ENCODE results near the gene RNPEPL1.

Gene RNPEPL1

GRCh38 chr2:240603081-240603835 is 35.0 kb downstream of the RNPEPL1 start:
- no peak overlapping the region for H3K27ac ChIP-seq

GRCh38 chr2:240603846-240604245 is 35.6 kb downstream of the RNPEPL1 start:
- no peak overlapping the region for H3K9ac ChIP-seq
- H3K79me2 ChIP-seq (ENCODE audit: insufficient read depth, low read depth) = no peaks in the 10 kb centered on the region
- no peak overlapping the region for H3K27ac ChIP-seq
- H3K4me3 ChIP-seq (IDR thresholded peaks at IDR 0.05; ENCODE audit: insufficient read depth, low read depth, low read length) = no peak overlapping the region
- no peaks in the 10 kb centered on the region for H3K4me1 ChIP-seq (ENCODE audit: low read depth, poor library complexity, severe bottlenecking)
- no peaks in the 10 kb centered on the region for H4K20me1 ChIP-seq (ENCODE audit: insufficient read depth)
- no peaks in the 10 kb centered on the region for H3K36me3 ChIP-seq (ENCODE audit: insufficient read depth)
- no peak overlapping the region for H3K4me2 ChIP-seq
- no peak overlapping the region for H2AFZ ChIP-seq (ENCODE audit: low read depth)
- no peak for TF ChIP-seq CTCF (conservative IDR thresholded peaks at IDR 0.05; ENCODE audit: low read depth, low read length)
- H3K27me3 ChIP-seq (ENCODE audit: insufficient read depth, low read depth) = no peaks in the 10 kb centered on the region

More at GRCh38 chr2:240603081-240603835, 35.0 kb downstream of the RNPEPL1 start:
- Histone ChIP-seq H2AFZ (ENCODE audit: low read depth) (no peak overlapping the region), H3K4me3 (IDR thresholded peaks at IDR 0.05; ENCODE audit: insufficient read depth, low read depth, low read length) (no peak overlapping the region), H3K4me1 (ENCODE audit: low read depth, poor library complexity, severe bottlenecking) (no peaks in the 10 kb centered on the region), H4K20me1 (ENCODE audit: insufficient read depth) (no peaks in the 10 kb centered on the region), H3K27me3 (ENCODE audit: insufficient read depth, low read depth) (no peaks in the 10 kb centered on the region), H3K4me2 (no peak overlapping the region), H3K36me3 (ENCODE audit: insufficient read depth) (no peaks in the 10 kb centered on the region), H3K9ac (no peak overlapping the region), H3K79me2 (ENCODE audit: insufficient read depth, low read depth) (no peaks in the 10 kb centered on the region)
- TF ChIP-seq CTCF (conservative IDR thresholded peaks at IDR 0.05; ENCODE audit: low read depth, low read length) = no peak

GRCh38 chr2:240604291-240604938 is 36.1 kb downstream of the RNPEPL1 start:
- no peaks in the 10 kb centered on the region for H3K36me3 ChIP-seq (ENCODE audit: insufficient read depth)
- H3K4me2 ChIP-seq = no peak overlapping the region
- H3K27ac ChIP-seq = no peak overlapping the region
- H4K20me1 ChIP-seq (ENCODE audit: insufficient read depth) = no peaks in the 10 kb centered on the region
- no peak overlapping the region for H3K4me3 ChIP-seq (IDR thresholded peaks at IDR 0.05; ENCODE audit: insufficient read depth, low read depth, low read length)
- H3K79me2 ChIP-seq (ENCODE audit: insufficient read depth, low read depth) = no peaks in the 10 kb centered on the region
- TF ChIP-seq CTCF (conservative IDR thresholded peaks at IDR 0.05; ENCODE audit: low read depth, low read length) = no peak
- H3K4me1 ChIP-seq (ENCODE audit: low read depth, poor library complexity, severe bottlenecking) = no peaks in the 10 kb centered on the region
- H3K27me3 ChIP-seq (ENCODE audit: insufficient read depth, low read depth) = no peaks in the 10 kb centered on the region
- no peak overlapping the region for H2AFZ ChIP-seq (ENCODE audit: low read depth)
- H3K9ac ChIP-seq = no peak overlapping the region

- no peaks in the 10 kb centered on the region for H3K79me2 ChIP-seq (ENCODE audit: insufficient read depth, low read depth)
- H3K9ac ChIP-seq = no peak overlapping the region
- H3K4me3 ChIP-seq (IDR thresholded peaks at IDR 0.05; ENCODE audit: insufficient read depth, low read depth, low read length) = no peak overlapping the region
- H3K36me3 ChIP-seq (ENCODE audit: insufficient read depth) = no peaks in the 10 kb centered on the region
- no peak for TF ChIP-seq CTCF (conservative IDR thresholded peaks at IDR 0.05; ENCODE audit: low read depth, low read length)
- no peaks in the 10 kb centered on the region for H3K4me1 ChIP-seq (ENCODE audit: low read depth, poor library complexity, severe bottlenecking)
- no peak overlapping the region for H3K27ac ChIP-seq
- no peaks in the 10 kb centered on the region for H4K20me1 ChIP-seq (ENCODE audit: insufficient read depth)
- H3K4me2 ChIP-seq = no peak overlapping the region
- no peaks in the 10 kb centered on the region for H3K27me3 ChIP-seq (ENCODE audit: insufficient read depth, low read depth)
- no peak overlapping the region for H2AFZ ChIP-seq (ENCODE audit: low read depth)
Measured at GRCh38 chr2:240604939-240605716, 36.8 kb downstream of the RNPEPL1 start.
